Sigmoid colon (tissue), 7 donors: ENCODE measurements around the gene GALNT7. TPM values are rescaled to one million over a fixed set of nuclear protein-coding genes. Genes with fewer than 3 reads are reported as not detected.
A peak's percentile ranks its signal among the peaks of the same experiment; 100 is the strongest.

Experiments
- DNase-seq: peaks from one replicate; pipeline ENCODE4 v3.0.0-alpha.2; 2019
- H3K27ac ChIP-seq, 4 donors: fragments of 200-600 bp; sonication (generic); one replicate each; pipeline ENCODE4 v1.5.1; 2016 to 2019; ENCODE audit warnings: mild to moderate bottlenecking in 1 of 4
- H3K27me3 ChIP-seq, 3 donors: fragments of 200-600 bp; sonication (generic); one replicate each; pipeline ENCODE4 v1.5.1; 2019; ENCODE audit warnings: mild to moderate bottlenecking in 1 of 3
- H3K36me3 ChIP-seq, 4 donors: fragments of 200-600 bp; sonication (generic); one replicate each; pipeline ENCODE4 v1.5.1; 2016 to 2019
- H3K4me1 ChIP-seq, 4 donors: fragments of 200-600 bp; sonication (generic); one replicate each; pipeline ENCODE4 v1.5.1; 2017 to 2019
- H3K4me3 ChIP-seq, 4 donors: fragments of 200-600 bp; sonication (generic); one replicate each; pipeline ENCODE4 v1.5.1; 2017 to 2019; ENCODE audit warnings: mild to moderate bottlenecking in 2 of 4, moderate library complexity in 1 of 4
- H3K9me3 ChIP-seq, 4 donors: fragments of 200-600 bp in 3 of 4; sonication (generic) in 3 of 4; one replicate each; pipeline versions ENCODE4 v1.5.1 to v1.6.1; 2013 to 2019
- CTCF ChIP-seq, 4 experiments: fragments of 450-650 bp in 3 of 4; fragments of 200-600 bp in 1 of 4; IDR thresholded peaks; one replicate each; pipeline ENCODE4 v1.5.1; 2016 to 2019; ENCODE audit warnings: antibody characterized with exemption in 4 of 4, mild to moderate bottlenecking in 3 of 4, moderate library complexity in 2 of 4
- EP300 ChIP-seq, 4 donors: sonication (generic); formaldehyde crosslinking; IDR thresholded peaks; one replicate each; pipeline ENCODE4 v1.6.1; 2017; ENCODE audit warnings: antibody characterized with exemption in 4 of 4
- POLR2A ChIP-seq, 2 donors: fragments of 450-650 bp; IDR thresholded peaks; one replicate each; pipeline ENCODE4 v1.6.1; 2016; ENCODE audit warnings: antibody characterized with exemption in 2 of 2, mild to moderate bottlenecking in 2 of 2, moderate library complexity in 2 of 2
- POLR2AphosphoS5 ChIP-seq, 4 donors: sonication (generic); formaldehyde crosslinking; IDR thresholded peaks; one replicate each; pipeline ENCODE4 v1.6.1; 2017; ENCODE audit warnings: antibody characterized with exemption in 4 of 4
- WGBS, 2 donors: extraction: QIAGEN DNeasy Blood & Tissue Kit; methylation state at CpG; one replicate each; pipeline ENCODE4 v1.1.7; 2013; 5-methylcytosine and 5-hydroxymethylcytosine counted together
- intact Hi-C: fragments of 100-400 bp; cut with DNase I; formaldehyde crosslinking; loops from one replicate; pipeline ENCODE4 v1.15.1; 2023
- polyA plus RNA-seq, 3 donors: library from polyadenylated mRNA; stranded (reverse); fragments of 200-250 nt; gene quantifications; one replicate each; pipeline ENCODE4 v1.2.3, GENCODE V29; 2013
- total RNA-seq, 4 donors: library from RNA; depleted of rRNA; stranded (reverse); fragments of >200 nt; gene quantifications; one replicate each; pipeline ENCODE4 v1.1.0, GENCODE V29; 2016
- donor health status: healthy with polysubstance abuse.
- donor health status: Bipolar disorder and iron deficiency.
- donor health status: healthy.

The GALNT7 gene
- total and polyA plus RNA-seq, 7 donors, result 13.2 to 22.7 (median 16.8) TPM

DNA sequence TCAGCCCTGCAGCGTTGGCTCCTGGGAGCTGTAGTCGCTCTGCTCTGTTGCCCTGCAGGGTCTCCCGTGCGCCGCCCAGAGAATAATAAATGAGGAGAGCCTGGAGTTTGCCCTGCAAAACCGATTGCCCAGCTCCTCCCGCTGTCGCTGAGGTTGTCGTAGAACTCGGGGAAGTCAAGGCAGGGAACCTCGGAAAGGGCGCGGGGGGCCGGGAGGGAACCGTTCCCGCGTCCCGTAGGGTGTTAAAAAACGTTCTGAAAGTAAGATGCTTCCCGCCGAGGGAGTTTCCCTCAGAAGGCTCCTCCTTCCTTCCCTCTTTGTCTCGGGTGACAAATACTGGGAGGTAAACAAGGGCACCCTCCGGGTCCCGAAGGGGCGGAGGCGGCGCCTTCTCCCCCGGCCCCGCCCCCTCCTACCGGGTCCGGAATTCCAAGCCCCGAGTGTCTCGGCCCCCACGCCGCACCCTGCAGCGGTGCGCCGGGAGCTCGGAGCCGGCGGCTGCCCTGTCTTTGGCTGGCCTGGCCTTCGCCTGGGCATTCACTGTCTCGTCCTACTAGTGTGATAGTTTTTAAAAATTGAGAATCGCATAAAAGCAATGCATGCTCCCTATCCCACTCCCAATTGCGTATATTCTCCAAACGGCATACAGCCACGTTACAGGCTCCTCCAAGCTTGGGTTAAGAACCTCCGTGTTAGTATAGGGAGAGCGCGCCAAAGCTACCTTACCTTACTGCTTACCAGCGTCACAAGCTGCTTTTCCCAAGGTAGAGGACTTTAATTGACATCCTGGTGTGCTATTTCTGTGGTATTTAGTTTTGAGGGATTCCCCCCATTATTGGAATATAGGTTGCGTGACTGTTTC lies 166.5 kb downstream of the GALNT7 start:
- H3K4me3 ChIP-seq, result peak overlapping the region; percentile 74 to 98 (median 90)
- no peaks in the 10 kb centered on the region for H3K27me3 ChIP-seq
- TF ChIP-seq CTCF (IDR thresholded peaks at IDR 0.05), result no peak
- TF ChIP-seq POLR2AphosphoS5 (IDR thresholded peaks at IDR 0.05), result peak in 3 of 4 donors; percentile 52 to 71 (median 58)
- TF ChIP-seq EP300 (IDR thresholded peaks at IDR 0.05), result no peak
- peak in 1 of 2 donors; percentile 61 for TF ChIP-seq POLR2A (IDR thresholded peaks at IDR 0.05)
- WGBS, 2 donors, result 1 to 2% methylated on average over 52 of the region's 52 CpGs
- intact Hi-C loops, result loop anchor here (1.0 to 5.0 kb wide), 2 partner anchors 35 to 162 kb away; partner anchors contain the start of gene SAP30
- H3K4me1 ChIP-seq, result peaks cover 0 to 31% (median 23%) of the 10 kb centered on the region in 4 donors
- peak overlapping the region; percentile 93 to 100 (median 99) for H3K27ac ChIP-seq
- peak; percentile 77 for DNase-seq
- H3K9me3 ChIP-seq, result no peaks in the 10 kb centered on the region
- peaks cover 0 to 21% (median 4%) of the 10 kb centered on the region in 4 donors for H3K36me3 ChIP-seq

DNA sequence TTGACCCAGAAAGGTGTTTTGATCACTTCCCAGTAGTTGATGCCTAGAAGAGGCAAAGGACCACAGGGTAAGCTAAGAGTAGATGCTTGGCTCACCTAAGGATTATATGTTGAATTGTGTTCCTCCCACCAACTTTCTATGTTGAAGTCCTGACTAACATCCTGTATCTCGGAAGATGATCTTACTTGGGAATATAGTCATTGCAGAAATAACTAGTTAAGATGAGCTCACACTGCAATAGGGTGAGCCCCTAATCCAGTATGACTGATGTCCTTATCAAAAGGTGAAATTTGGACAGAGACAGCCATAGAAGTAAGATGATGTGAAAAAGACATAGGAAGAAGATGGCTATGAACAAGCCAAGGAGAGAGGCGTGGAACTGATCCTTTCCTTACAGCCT lies 168.9 kb downstream of the GALNT7 start:
- 92 to 98% methylated on average over 2 of the region's 2 CpGs for WGBS, 2 donors
- TF ChIP-seq POLR2A (IDR thresholded peaks at IDR 0.05), result no peak
- no peak for TF ChIP-seq EP300 (IDR thresholded peaks at IDR 0.05)
- TF ChIP-seq POLR2AphosphoS5 (IDR thresholded peaks at IDR 0.05), result no peak
- TF ChIP-seq CTCF (IDR thresholded peaks at IDR 0.05), result no peak
- Histone ChIP-seq H3K36me3 (no peaks in the 10 kb centered on the region), H3K9me3 (no peaks in the 10 kb centered on the region), H3K4me1 (peaks cover 0 to 15% (median 10%) of the 10 kb centered on the region in 4 donors), H3K4me3 (no peak overlapping the region), H3K27me3 (no peaks in the 10 kb centered on the region), H3K27ac (no peak overlapping the region)
- intact Hi-C loops, result no loop called here
- no peak for DNase-seq

DNA sequence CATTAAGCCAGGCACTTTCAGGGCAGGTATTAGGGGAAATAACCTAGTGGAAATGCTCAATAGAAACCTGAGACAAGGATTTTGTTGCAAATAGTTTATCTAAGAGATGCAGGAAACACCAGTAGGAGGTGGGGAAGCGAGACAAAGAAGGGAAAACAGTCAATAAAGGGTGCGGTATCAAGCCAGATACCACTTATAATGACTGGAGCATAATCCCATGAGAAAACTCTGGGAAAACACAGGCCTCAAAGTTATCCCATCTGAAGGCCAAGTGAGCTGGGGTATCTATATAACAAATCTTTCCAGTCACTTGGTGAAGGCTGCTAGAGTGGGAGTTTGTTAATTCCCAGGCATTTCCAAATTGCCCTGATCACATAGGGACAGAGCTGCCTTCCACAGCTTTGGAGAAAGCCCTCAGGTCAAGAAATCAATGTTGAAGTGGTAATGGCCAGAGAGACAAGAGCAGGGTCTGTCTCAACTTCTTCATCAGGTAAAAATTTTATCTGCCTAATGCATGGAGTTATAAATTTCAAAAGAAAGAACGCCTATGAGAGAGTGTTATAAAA lies 175.3 kb downstream of the GALNT7 start:
- intact Hi-C loops, result no loop called here

DNA sequence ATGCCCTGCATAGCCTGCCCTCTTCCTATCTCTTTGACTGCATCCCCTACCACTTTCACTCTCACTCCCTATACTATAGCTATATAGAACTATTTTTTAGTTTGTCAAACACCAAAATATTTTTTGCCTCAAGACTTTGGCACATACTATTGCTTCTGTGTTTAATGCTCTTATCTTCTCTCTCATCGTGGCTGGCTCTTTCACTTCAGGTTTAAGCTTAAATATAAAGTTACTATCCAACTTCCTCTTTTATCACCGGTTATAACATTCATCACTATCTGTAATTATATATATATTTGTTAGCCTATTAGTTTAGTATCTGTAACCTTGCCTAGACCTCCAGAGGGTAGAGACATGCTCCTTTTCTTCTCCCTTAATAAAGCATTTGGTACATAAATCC lies 177.0 kb downstream of the GALNT7 start:
- TF ChIP-seq CTCF (IDR thresholded peaks at IDR 0.05), result no peak
- no peak for TF ChIP-seq POLR2A (IDR thresholded peaks at IDR 0.05)
- TF ChIP-seq POLR2AphosphoS5 (IDR thresholded peaks at IDR 0.05), result no peak
- no peak for TF ChIP-seq EP300 (IDR thresholded peaks at IDR 0.05)
- H3K4me1 ChIP-seq, result no peaks in the 10 kb centered on the region
- 51 to 63% methylated on average over 2 of the region's 2 CpGs for WGBS, 2 donors
- no peak overlapping the region for H3K4me3 ChIP-seq
- no peak for DNase-seq
- H3K9me3 ChIP-seq, result no peaks in the 10 kb centered on the region
- H3K36me3 ChIP-seq, result no peaks in the 10 kb centered on the region
- H3K27ac ChIP-seq, result no peak overlapping the region
- no peaks in the 10 kb centered on the region for H3K27me3 ChIP-seq
- intact Hi-C loops, result no loop called here

More for the DNA sequence above, 175.3 kb downstream of the GALNT7 start:
- no peak for TF ChIP-seq POLR2A (IDR thresholded peaks at IDR 0.05)
- TF ChIP-seq POLR2AphosphoS5 (IDR thresholded peaks at IDR 0.05), result no peak
- no peak for TF ChIP-seq EP300 (IDR thresholded peaks at IDR 0.05)
- no peak for TF ChIP-seq CTCF (IDR thresholded peaks at IDR 0.05)
- 87 to 88% methylated on average over 3 of the region's 3 CpGs for WGBS, 2 donors
- Histone ChIP-seq H3K27me3 (no peaks in the 10 kb centered on the region), H3K4me1 (no peaks in the 10 kb centered on the region), H3K36me3 (no peaks in the 10 kb centered on the region), H3K4me3 (no peak overlapping the region), H3K27ac (no peak overlapping the region), H3K9me3 (no peaks in the 10 kb centered on the region)
- no peak for DNase-seq
